ENCODE results near the gene ATXN10. TPM values are rescaled to one million over a fixed set of nuclear protein-coding genes. Genes with fewer than 3 reads are reported as not detected.

ATXN10 gene
- total RNA-seq, 1 experiment from 2014 or later = 135 TPM

DNA sequence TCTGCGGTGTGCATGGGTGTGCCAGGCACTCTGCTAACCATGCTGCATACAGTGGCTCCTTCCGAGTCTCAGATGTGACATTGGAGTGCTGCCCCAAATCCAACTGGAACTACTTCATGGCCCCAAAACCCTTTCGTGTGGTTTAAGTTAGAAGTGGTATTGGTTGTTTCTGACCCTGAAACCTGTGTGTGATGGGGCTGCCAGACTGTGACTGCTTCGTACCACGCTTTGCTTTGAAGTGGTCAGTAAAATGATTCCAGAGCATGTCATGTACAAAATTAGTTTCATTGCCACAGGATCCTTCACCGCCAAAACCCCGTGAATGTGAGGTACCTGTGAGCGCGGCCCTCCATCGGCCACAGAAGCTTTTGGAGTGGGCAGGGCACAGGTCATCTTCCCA lies 163.2 kb downstream of the ATXN10 start:
- Histone ChIP-seq H3K9ac (ENCODE audit: low read length) (no peak overlapping the region), H3K79me2 (ENCODE audit: insufficient read depth, low read length) (no peaks in the 10 kb centered on the region), H3K36me3 (ENCODE audit: control insufficient read depth in 1 of 2, insufficient read depth in 2 of 2, low read length in 2 of 2) (no peaks in the 10 kb centered on the region; a peak in 1 of 4 replicates), H3K27ac (ENCODE audit: low read depth, low read length) (no peak overlapping the region), H2AFZ (ENCODE audit: low read depth, low read length, poor library complexity, severe bottlenecking) (no peak overlapping the region), H3K4me1 (ENCODE audit: control insufficient read depth in 1 of 2, insufficient read depth in 2 of 2, low read length in 2 of 2) (peaks cover 0 to 5% of the 10 kb centered on the region in 2 experiments; a peak in 1 of 4 replicates), H3K9me3 (ENCODE audit: control insufficient read depth in 1 of 2, insufficient read depth in 1 of 2, low read depth in 1 of 2, low read length in 2 of 2) (no peaks in the 10 kb centered on the region), H4K20me1 (ENCODE audit: insufficient read depth) (no peaks in the 10 kb centered on the region), H3K4me3 (replicated peaks in 1 of 2; ENCODE audit: low read depth in 1 of 2, low read length in 2 of 2) (no peak overlapping the region), H3K9me2 (ENCODE audit: insufficient read depth) (no peaks in the 10 kb centered on the region), H3K4me2 (ENCODE audit: low read length) (no peak overlapping the region), H3K27me3 (ENCODE audit: insufficient read depth, low read length) (no peaks in the 10 kb centered on the region)
- no TSS peak for BruUV-seq (replicated peaks)
- ATAC-seq = no peak
- no peak for DNase-seq (ENCODE audit: low read depth, low spot score)
- no peak for TF ChIP-seq FOSL1 (IDR thresholded peaks at IDR 0.05; ENCODE audit: low read depth)
- no peak for TF ChIP-seq TCF7L2 (IDR thresholded peaks at IDR 0.05; ENCODE audit: borderline replicate concordance, extremely low read depth, insufficient read depth, insufficient read length)
- TF ChIP-seq ELF1 (IDR thresholded peaks at IDR 0.05; ENCODE audit: borderline replicate concordance, low read depth) = no peak
- intact Hi-C loops (cut with micrococcal nuclease) = loop anchor here (10.0 kb wide), 1 partner anchor 180 kb away; no protein-coding TSS in a partner anchor
- CTCF ChIA-PET = no interaction called here
- POLR2A ChIA-PET = no interaction called here
- RAD21 ChIA-PET (ENCODE audit: low non-redundant PET in 1 of 2, low total read pairs in 2 of 2, uncharacterized antibody in 2 of 2, unreplicated experiment in 2 of 2) = no interaction called here

DNA sequence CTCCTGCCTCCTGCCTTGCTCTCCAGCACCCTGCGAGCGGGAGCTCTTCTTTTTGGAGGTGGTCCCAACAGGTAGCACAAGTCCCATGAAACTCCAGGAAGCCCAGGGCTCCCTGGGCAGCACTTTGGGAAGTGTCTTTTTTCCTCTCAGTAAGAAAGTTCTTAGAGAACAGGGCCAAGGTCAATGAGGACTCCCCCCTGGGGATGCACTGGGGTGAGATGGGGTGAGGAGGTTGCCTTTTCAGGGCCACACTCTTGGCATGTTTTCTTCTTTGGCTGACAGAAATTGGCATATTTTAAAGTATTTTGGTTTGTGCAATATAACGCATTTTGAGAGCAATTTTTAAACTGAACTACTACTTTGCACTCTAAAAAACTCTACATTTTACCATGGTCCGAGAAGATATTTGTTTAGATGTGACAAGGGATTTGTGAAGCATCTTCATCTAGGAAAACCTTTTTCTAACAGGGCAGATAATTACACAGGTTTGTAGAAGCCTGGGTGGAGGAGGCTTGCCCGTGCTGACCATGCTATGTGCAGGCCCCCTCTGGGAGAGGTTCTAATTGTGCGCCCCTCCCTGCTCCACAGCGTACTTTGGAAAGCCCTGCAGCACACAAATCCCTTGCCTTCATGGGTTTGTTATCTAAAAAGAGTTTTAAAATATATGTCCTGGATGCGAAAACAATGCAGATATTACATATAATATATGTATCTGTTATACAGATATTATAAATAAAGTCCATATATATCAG lies 165.0 kb downstream of the ATXN10 start:
- ChIA-PET RAD21 (ENCODE audit: low non-redundant PET in 1 of 2, low total read pairs in 2 of 2, uncharacterized antibody in 2 of 2, unreplicated experiment in 2 of 2) (no interaction called here), POLR2A (no interaction called here), CTCF (no interaction called here)
- Histone ChIP-seq H3K9me3 (ENCODE audit: control insufficient read depth in 1 of 2, insufficient read depth in 1 of 2, low read depth in 1 of 2, low read length in 2 of 2) (no peaks in the 10 kb centered on the region), H3K4me2 (ENCODE audit: low read length) (no peak overlapping the region), H3K36me3 (ENCODE audit: control insufficient read depth in 1 of 2, insufficient read depth in 2 of 2, low read length in 2 of 2) (no peaks in the 10 kb centered on the region; a peak in 1 of 4 replicates), H3K4me1 (ENCODE audit: control insufficient read depth in 1 of 2, insufficient read depth in 2 of 2, low read length in 2 of 2) (no peaks in the 10 kb centered on the region), H2AFZ (ENCODE audit: low read depth, low read length, poor library complexity, severe bottlenecking) (no peak overlapping the region), H3K79me2 (ENCODE audit: insufficient read depth, low read length) (no peaks in the 10 kb centered on the region), H3K27me3 (ENCODE audit: insufficient read depth, low read length) (no peaks in the 10 kb centered on the region), H3K4me3 (replicated peaks in 1 of 2; ENCODE audit: low read depth in 1 of 2, low read length in 2 of 2) (no peak overlapping the region), H3K9ac (ENCODE audit: low read length) (no peak overlapping the region), H3K27ac (ENCODE audit: low read depth, low read length) (no peak overlapping the region), H4K20me1 (ENCODE audit: insufficient read depth) (no peaks in the 10 kb centered on the region), H3K9me2 (ENCODE audit: insufficient read depth) (no peaks in the 10 kb centered on the region)
- BruUV-seq (replicated peaks) = no TSS peak
- DNase-seq (ENCODE audit: low read depth, low spot score) = no peak
- no peak for ATAC-seq
- intact Hi-C loops (cut with micrococcal nuclease) = loop anchor here (10.0 kb wide), 1 partner anchor 182 kb away; no protein-coding TSS in a partner anchor
- TF ChIP-seq, protein P1, sequence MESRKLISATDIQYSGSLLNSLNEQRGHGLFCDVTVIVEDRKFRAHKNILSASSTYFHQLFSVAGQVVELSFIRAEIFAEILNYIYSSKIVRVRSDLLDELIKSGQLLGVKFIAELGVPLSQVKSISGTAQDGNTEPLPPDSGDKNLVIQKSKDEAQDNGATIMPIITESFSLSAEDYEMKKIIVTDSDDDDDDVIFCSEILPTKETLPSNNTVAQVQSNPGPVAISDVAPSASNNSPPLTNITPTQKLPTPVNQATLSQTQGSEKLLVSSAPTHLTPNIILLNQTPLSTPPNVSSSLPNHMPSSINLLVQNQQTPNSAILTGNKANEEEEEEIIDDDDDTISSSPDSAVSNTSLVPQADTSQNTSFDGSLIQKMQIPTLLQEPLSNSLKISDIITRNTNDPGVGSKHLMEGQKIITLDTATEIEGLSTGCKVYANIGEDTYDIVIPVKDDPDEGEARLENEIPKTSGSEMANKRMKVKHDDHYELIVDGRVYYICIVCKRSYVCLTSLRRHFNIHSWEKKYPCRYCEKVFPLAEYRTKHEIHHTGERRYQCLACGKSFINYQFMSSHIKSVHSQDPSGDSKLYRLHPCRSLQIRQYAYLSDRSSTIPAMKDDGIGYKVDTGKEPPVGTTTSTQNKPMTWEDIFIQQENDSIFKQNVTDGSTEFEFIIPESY (IDR thresholded peaks at IDR 0.05; ENCODE audit: extremely low read depth, insufficient replicate concordance, low read length) = no peak
- TF ChIP-seq EZH2phosphoT487 (IDR thresholded peaks at IDR 0.05; ENCODE audit: borderline replicate concordance) = no peak
- no peak for TF ChIP-seq POLR2AphosphoS5 (IDR thresholded peaks at IDR 0.05; ENCODE audit: low read depth, low read length)
- TF ChIP-seq, protein P2, sequence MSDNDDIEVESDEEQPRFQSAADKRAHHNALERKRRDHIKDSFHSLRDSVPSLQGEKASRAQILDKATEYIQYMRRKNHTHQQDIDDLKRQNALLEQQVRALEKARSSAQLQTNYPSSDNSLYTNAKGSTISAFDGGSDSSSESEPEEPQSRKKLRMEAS (IDR thresholded peaks at IDR 0.05) = no peak
- no peak for TF ChIP-seq CEBPB (IDR thresholded peaks at IDR 0.05; ENCODE audit: low read depth)
- TF ChIP-seq, protein P3, sequence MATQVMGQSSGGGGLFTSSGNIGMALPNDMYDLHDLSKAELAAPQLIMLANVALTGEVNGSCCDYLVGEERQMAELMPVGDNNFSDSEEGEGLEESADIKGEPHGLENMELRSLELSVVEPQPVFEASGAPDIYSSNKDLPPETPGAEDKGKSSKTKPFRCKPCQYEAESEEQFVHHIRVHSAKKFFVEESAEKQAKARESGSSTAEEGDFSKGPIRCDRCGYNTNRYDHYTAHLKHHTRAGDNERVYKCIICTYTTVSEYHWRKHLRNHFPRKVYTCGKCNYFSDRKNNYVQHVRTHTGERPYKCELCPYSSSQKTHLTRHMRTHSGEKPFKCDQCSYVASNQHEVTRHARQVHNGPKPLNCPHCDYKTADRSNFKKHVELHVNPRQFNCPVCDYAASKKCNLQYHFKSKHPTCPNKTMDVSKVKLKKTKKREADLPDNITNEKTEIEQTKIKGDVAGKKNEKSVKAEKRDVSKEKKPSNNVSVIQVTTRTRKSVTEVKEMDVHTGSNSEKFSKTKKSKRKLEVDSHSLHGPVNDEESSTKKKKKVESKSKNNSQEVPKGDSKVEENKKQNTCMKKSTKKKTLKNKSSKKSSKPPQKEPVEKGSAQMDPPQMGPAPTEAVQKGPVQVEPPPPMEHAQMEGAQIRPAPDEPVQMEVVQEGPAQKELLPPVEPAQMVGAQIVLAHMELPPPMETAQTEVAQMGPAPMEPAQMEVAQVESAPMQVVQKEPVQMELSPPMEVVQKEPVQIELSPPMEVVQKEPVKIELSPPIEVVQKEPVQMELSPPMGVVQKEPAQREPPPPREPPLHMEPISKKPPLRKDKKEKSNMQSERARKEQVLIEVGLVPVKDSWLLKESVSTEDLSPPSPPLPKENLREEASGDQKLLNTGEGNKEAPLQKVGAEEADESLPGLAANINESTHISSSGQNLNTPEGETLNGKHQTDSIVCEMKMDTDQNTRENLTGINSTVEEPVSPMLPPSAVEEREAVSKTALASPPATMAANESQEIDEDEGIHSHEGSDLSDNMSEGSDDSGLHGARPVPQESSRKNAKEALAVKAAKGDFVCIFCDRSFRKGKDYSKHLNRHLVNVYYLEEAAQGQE (IDR thresholded peaks at IDR 0.05; ENCODE audit: low read depth) = no peak
- TF ChIP-seq ZNF274 (IDR thresholded peaks at IDR 0.05; ENCODE audit: low read depth, low read length) = no peak
- no peak for TF ChIP-seq RAD21 (IDR thresholded peaks at IDR 0.05; ENCODE audit: low read depth)
- TF ChIP-seq, protein P4, sequence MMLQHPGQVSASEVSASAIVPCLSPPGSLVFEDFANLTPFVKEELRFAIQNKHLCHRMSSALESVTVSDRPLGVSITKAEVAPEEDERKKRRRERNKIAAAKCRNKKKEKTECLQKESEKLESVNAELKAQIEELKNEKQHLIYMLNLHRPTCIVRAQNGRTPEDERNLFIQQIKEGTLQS (IDR thresholded peaks at IDR 0.05) = no peak
- TF ChIP-seq FOSL1 (IDR thresholded peaks at IDR 0.05; ENCODE audit: low read depth) = no peak
- no peak for TF ChIP-seq SP1 (IDR thresholded peaks at IDR 0.05; ENCODE audit: low read depth)
- TF ChIP-seq CBX3 (IDR thresholded peaks at IDR 0.05; ENCODE audit: low read depth) = no peak
